OCI-LY7 (cell line): ENCODE measurements around the gene FARSB. TPM values are rescaled to one million over a fixed set of nuclear protein-coding genes. Genes with fewer than 3 reads are reported as not detected.

Source experiments
- BruUV-seq: library from RNA; stranded (reverse); fragments of 400-500 nt; replicated peaks from 2 replicates; lab custom pipeline; 2021; lab: Mats Ljungman, UMichigan
- CTCF ChIA-PET: fragments of 300-600 bp; sonication (Branson Sonifier 250); formaldehyde crosslinking; loops from one replicate; lab custom pipeline; 2022; ENCODE audit warnings: antibody characterized with exemption; ENCODE audit not compliant: unreplicated experiment; lab: Charles Lee
- POLR2A ChIA-PET: fragments of 300-600 bp; sonication (Branson Sonifier 250); formaldehyde crosslinking; loops from one replicate; lab custom pipeline; 2022; ENCODE audit warnings: antibody characterized with exemption; lab: Charles Lee
- DNase-seq: peaks from one replicate; pipeline ENCODE4 v3.0.0-alpha.2; 2015; ENCODE audit warnings: low spot score
- H2AFZ ChIP-seq: fragments of 200-600 bp; sonication (generic), shearing (Covaris generic); 2 replicates; pipeline ENCODE4 v1.6.1; 2014; ENCODE audit warnings: mild to moderate bottlenecking, antibody characterized with exemption, low read length, moderate library complexity
- H3K27ac ChIP-seq: fragments of 200-600 bp; sonication (generic); 2 replicates; pipeline ENCODE4 v1.5.1; 2014; ENCODE audit warnings: mixed run types, low read depth, mild to moderate bottlenecking, moderate library complexity, low read length, inconsistent platforms; ENCODE audit not compliant: poor library complexity, severe bottlenecking
- H3K36me3 ChIP-seq: fragments of 200-600 bp; sonication (generic); 2 replicates; pipeline ENCODE4 v1.6.1; 2014; ENCODE audit warnings: mild to moderate bottlenecking, antibody characterized with exemption, low read length, moderate library complexity, mixed read lengths; ENCODE audit not compliant: insufficient read depth
- H3K4me1 ChIP-seq: fragments of 200-600 bp; sonication (generic); 2 replicates; pipeline ENCODE4 v1.5.1; 2014; ENCODE audit warnings: mild to moderate bottlenecking, low read length; ENCODE audit not compliant: insufficient read depth, poor library complexity, severe bottlenecking
- H3K4me2 ChIP-seq: fragments of 200-600 bp; sonication (generic); 2 replicates; pipeline ENCODE4 v1.6.1; 2014; ENCODE audit warnings: mild to moderate bottlenecking, low read length
- H3K4me3 ChIP-seq: fragments of 200-600 bp; sonication (generic); 2 replicates; pipeline ENCODE4 v1.5.1; 2014; ENCODE audit warnings: mild to moderate bottlenecking, low read depth, low read length; ENCODE audit not compliant: poor library complexity, severe bottlenecking
- H3K79me2 ChIP-seq: fragments of 200-600 bp; sonication (generic); 2 replicates; pipeline ENCODE4 v1.6.1; 2016; ENCODE audit warnings: low read depth, mild to moderate bottlenecking, low read length, moderate library complexity, mixed read lengths; ENCODE audit not compliant: insufficient read depth
- H3K9me2 ChIP-seq: fragments of 200-600 bp; sonication (generic); 2 replicates; pipeline ENCODE4 v1.6.1; 2016; ENCODE audit warnings: mild to moderate bottlenecking, low read length, mixed read lengths; ENCODE audit not compliant: insufficient read depth
- H3K9me3 ChIP-seq: fragments of 200-600 bp; sonication (generic); 2 replicates; pipeline ENCODE4 v1.6.1; 2014; ENCODE audit warnings: mild to moderate bottlenecking, mixed run types, low read length, mixed read lengths
- H4K20me1 ChIP-seq: fragments of 200-600 bp; sonication (generic); 2 replicates; pipeline ENCODE4 v1.6.1; 2014; ENCODE audit warnings: mild to moderate bottlenecking, antibody characterized with exemption, low read length, moderate library complexity, mixed read lengths; ENCODE audit not compliant: insufficient read depth
- EZH2phosphoT487 ChIP-seq: fragments of 200-600 bp; sonication (generic); IDR thresholded peaks from 2 replicates; pipeline ENCODE4 v1.6.1; 2018; ENCODE audit warnings: low read depth, borderline replicate concordance, mild to moderate bottlenecking, mixed run types, antibody characterized with exemption, low read length, moderate library complexity, mixed read lengths
- intact Hi-C: fragments of 100-400 bp; cut with micrococcal nuclease; formaldehyde crosslinking; loops from one replicate; pipeline ENCODE4 v1.10.0; 2022; ENCODE audit not compliant: unreplicated experiment
- total RNA-seq, 2 experiments: library from RNA; depleted of rRNA in 1 of 2; stranded (reverse); fragments of >200 nt in 1 of 2; shearing (Covaris generic) in 1 of 2; gene quantifications; 2 replicates each; pipeline ENCODE4 v1.2.3, GENCODE V29; 2014 to 2022
- TF ChIP-seq, protein P1 (sequence below): fragments of 200-600 bp; sonication (generic); conservative IDR thresholded peaks from 2 replicates; pipeline ENCODE4 v1.5.1; 2014; ENCODE audit warnings: mild to moderate bottlenecking, antibody characterized with exemption, low read length, moderate library complexity, mixed read lengths

Gene FARSB
- total RNA-seq, 2 experiments from 2014 or later = 24.9 to 46.7 TPM

DNA sequence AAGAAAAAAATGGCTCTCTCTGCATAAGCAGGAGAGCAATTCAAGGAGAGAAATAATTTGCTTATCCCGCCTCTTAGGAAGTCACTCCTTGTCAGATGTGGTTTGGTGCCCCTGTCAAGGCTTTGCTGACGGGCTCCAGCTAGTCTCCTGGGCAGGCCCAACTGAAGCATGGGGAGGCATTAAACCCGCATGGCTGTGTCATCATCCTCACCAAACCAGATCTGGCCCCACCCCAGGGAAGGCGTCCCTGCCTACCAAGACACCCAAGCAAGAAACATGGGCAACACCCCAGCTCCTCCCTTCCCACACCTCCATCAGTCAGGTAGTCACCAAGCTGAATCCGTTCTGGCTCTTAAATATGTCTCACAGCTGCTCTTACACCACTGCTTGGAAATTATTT, 123.6 kb downstream of the FARSB start:
- Histone ChIP-seq H2AFZ (no peak overlapping the region), H3K27ac (no peak overlapping the region), H3K4me2 (no peak overlapping the region), H3K9me3 (no peaks in the 10 kb centered on the region), H4K20me1 (no peaks in the 10 kb centered on the region), H3K36me3 (no peaks in the 10 kb centered on the region), H3K79me2 (no peaks in the 10 kb centered on the region), H3K9me2 (no peaks in the 10 kb centered on the region), H3K4me1 (no peaks in the 10 kb centered on the region), H3K4me3 (no peak overlapping the region)
- TF ChIP-seq, protein P1, sequence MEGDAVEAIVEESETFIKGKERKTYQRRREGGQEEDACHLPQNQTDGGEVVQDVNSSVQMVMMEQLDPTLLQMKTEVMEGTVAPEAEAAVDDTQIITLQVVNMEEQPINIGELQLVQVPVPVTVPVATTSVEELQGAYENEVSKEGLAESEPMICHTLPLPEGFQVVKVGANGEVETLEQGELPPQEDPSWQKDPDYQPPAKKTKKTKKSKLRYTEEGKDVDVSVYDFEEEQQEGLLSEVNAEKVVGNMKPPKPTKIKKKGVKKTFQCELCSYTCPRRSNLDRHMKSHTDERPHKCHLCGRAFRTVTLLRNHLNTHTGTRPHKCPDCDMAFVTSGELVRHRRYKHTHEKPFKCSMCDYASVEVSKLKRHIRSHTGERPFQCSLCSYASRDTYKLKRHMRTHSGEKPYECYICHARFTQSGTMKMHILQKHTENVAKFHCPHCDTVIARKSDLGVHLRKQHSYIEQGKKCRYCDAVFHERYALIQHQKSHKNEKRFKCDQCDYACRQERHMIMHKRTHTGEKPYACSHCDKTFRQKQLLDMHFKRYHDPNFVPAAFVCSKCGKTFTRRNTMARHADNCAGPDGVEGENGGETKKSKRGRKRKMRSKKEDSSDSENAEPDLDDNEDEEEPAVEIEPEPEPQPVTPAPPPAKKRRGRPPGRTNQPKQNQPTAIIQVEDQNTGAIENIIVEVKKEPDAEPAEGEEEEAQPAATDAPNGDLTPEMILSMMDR = no peak
- no peak for TF ChIP-seq EZH2phosphoT487
- intact Hi-C loops = no loop called here
- CTCF ChIA-PET = no interaction called here
- no peak for DNase-seq
- POLR2A ChIA-PET = no interaction called here
- BruUV-seq = no TSS peak

DNA sequence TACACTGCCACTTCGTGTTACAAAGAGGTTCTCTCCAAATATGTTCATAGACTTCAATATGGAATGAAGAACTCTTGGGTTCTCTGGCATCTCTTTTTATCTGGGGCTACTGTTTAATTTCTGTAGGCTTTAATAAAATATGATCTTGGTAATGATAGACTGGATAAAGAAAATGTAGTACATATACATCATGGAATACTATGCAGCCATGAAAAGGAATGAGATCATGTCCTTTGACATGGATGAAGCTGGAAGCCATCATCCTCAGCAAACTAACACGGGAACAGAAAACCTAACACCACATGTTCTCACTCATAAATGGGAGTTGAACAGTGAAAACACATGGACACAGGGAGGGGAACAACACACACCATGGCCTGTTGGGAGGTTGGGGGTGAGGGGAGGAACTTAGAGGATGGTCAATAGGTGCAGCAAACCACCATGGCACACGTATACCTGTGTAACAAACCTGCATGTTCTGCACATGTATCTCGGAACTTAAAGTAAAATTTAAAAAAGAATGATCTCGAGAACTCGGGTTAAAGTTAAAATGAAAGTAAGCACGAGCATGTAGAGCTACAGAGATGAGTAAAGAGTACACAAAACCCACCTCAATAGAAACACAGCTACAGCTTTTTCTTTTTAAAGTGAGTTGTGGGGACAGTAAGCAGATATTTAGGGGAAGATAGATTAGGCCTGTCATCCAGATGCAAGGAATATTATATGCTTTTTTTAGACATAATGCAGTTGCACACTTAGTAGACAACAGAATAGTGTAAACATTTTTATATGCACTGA, 129.2 kb downstream of the FARSB start:
- ChIA-PET POLR2A (interaction anchor here (0.9 kb wide), 1 partner anchor 18 kb away, joined by 3 read pairs; no protein-coding TSS in a partner anchor), CTCF (no interaction called here)
- no TSS peak for BruUV-seq

DNA sequence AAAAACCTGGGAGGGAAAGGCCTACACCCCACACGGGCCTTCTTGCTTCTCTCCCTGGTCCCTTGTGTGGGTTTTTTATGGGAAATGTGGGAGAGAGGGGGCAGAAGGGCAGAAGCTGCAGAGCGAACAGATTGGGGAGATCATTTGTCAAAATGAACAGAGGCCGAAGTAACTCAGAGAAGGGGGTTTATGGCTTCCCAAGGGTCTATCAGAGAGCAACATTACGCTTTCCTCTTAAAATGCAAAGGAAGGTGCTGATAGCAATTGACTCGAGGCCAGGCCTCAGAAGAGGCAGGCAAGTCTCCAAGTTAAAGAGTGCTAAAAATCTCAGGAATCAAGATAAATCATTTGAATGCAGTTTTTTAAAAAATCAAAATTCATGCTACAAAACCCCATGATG, 130.1 kb downstream of the FARSB start:
- BruUV-seq = no TSS peak

More for the DNA sequence above, 129.2 kb downstream of the FARSB start:
- no peak for TF ChIP-seq EZH2phosphoT487
- H3K36me3 ChIP-seq = no peaks in the 10 kb centered on the region
- H3K79me2 ChIP-seq = no peaks in the 10 kb centered on the region
- DNase-seq = no peak
- H3K4me2 ChIP-seq = no peak overlapping the region
- H3K9me3 ChIP-seq = no peaks in the 10 kb centered on the region
- no peaks in the 10 kb centered on the region for H3K9me2 ChIP-seq
- no peak overlapping the region for H3K4me3 ChIP-seq
- no peak overlapping the region for H3K27ac ChIP-seq
- no peaks in the 10 kb centered on the region for H3K4me1 ChIP-seq
- H4K20me1 ChIP-seq = no peaks in the 10 kb centered on the region
- no peak overlapping the region for H2AFZ ChIP-seq
- intact Hi-C loops = no loop called here

More for the DNA sequence above, 130.1 kb downstream of the FARSB start:
- H3K4me3 ChIP-seq = no peak overlapping the region
- CTCF ChIA-PET = no interaction called here
- intact Hi-C loops = no loop called here
- H2AFZ ChIP-seq = no peak overlapping the region
- TF ChIP-seq EZH2phosphoT487 = no peak
- TF ChIP-seq, protein P1 = no peak
- no peaks in the 10 kb centered on the region for H3K9me2 ChIP-seq
- H3K4me1 ChIP-seq = no peaks in the 10 kb centered on the region
- no peaks in the 10 kb centered on the region for H4K20me1 ChIP-seq
- H3K4me2 ChIP-seq = no peak overlapping the region
- H3K36me3 ChIP-seq = no peaks in the 10 kb centered on the region
- POLR2A ChIA-PET = no interaction called here
- H3K27ac ChIP-seq = no peak overlapping the region
- H3K9me3 ChIP-seq = no peaks in the 10 kb centered on the region
- H3K79me2 ChIP-seq = no peaks in the 10 kb centered on the region
- no peak for DNase-seq
